Measurements from ENCODE around the gene CMC4.

GRCh38 chrX:155108427-155108826 lies 37.5 kb upstream of the CMC4 start:
- TF ChIP-seq, protein P1, sequence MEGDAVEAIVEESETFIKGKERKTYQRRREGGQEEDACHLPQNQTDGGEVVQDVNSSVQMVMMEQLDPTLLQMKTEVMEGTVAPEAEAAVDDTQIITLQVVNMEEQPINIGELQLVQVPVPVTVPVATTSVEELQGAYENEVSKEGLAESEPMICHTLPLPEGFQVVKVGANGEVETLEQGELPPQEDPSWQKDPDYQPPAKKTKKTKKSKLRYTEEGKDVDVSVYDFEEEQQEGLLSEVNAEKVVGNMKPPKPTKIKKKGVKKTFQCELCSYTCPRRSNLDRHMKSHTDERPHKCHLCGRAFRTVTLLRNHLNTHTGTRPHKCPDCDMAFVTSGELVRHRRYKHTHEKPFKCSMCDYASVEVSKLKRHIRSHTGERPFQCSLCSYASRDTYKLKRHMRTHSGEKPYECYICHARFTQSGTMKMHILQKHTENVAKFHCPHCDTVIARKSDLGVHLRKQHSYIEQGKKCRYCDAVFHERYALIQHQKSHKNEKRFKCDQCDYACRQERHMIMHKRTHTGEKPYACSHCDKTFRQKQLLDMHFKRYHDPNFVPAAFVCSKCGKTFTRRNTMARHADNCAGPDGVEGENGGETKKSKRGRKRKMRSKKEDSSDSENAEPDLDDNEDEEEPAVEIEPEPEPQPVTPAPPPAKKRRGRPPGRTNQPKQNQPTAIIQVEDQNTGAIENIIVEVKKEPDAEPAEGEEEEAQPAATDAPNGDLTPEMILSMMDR (IDR thresholded peaks at IDR 0.05; ENCODE audit: insufficient read depth, low read length, poor library complexity, severe bottlenecking), result no peak
- TF ChIP-seq EZH2phosphoT487 (conservative IDR thresholded peaks at IDR 0.05; ENCODE audit: low read length), result no peak

Measured in SU-DHL-6 (cell line).